ENCODE measurements around the gene KAZN.

DNA sequence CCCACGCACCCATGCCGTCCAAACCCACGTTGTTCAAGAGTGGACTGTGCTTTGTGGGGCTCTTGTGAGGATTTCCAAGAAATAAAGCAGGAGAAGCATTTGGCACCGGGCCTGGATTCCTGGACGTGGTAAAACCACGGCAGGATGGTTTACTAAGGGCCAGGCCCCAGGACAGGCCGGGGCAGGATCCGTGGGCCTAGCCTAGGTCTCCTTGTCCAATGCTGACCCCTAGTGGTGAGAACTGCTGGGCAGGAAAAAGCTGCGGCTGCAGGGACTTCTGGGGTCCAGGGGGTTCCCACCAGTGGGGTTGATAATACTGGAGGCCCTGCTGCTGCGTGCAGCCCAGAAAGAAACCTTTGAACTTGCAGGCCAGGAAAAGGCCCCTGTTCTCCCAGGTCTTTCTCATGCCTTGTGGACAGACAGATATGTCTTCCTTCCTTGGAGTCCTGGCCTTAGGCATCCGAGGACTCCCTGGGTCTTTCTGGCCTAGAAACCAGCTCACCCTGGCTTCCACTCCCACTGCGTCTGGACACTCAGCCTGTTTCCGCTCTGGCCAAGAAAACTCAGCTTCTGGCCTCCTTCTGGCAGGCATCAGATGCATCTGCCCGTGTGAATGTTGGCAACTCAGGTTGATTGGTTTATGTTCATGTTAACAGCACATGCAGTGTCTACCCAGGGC, 448.1 kb downstream of the KAZN start:
- TF ChIP-seq CTCF (optimal IDR thresholded peaks at IDR 0.05 in 1 of 3, IDR thresholded peaks at IDR 0.05 in 1 of 3, conservative IDR thresholded peaks at IDR 0.05 in 1 of 3; ENCODE audit: extremely low read depth in 1 of 3, insufficient read depth in 2 of 3, low read length in 3 of 3), result peak; percentile 81 to 91 (median 89)
- TF ChIP-seq EZH2 (IDR thresholded peaks at IDR 0.05; ENCODE audit: low read length), result no peak
